GM19351 (cell line): ENCODE measurements around the gene ZC3H8.
A peak's percentile ranks its signal among the peaks of the same experiment; 100 is the strongest.
"Not testable (repeated sequence)": the region's sequence is repeated elsewhere in the genome, so short reads cannot be mapped to it uniquely, and the experiment has no call there.

Experiments
- ATAC-seq: cut with Tn5 transposase; IDR thresholded peaks from one replicate; pipeline ENCODE4 v1.9.1; 2021; ENCODE audit warnings: mild to moderate bottlenecking, moderate library complexity; ENCODE audit not compliant: unreplicated experiment

ZC3H8 gene

DNA sequence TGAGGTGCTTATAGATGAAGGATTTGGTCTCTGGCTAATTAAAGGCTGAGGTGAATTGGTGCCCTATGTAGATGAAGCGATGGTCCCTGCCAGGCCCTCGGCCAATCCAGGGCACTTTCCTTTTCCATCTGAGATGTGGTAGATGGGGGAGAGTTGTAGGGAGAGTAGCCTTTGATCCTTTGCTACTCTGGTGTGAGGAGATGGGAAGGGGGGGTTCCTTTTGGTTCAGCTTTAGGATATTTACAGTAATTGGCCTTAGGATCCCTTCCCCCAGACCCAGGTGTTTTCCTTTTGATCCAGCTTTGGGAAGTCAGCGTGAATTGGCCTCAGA is 5.4 kb upstream of the ZC3H8 start:
- ATAC-seq = no peak

DNA sequence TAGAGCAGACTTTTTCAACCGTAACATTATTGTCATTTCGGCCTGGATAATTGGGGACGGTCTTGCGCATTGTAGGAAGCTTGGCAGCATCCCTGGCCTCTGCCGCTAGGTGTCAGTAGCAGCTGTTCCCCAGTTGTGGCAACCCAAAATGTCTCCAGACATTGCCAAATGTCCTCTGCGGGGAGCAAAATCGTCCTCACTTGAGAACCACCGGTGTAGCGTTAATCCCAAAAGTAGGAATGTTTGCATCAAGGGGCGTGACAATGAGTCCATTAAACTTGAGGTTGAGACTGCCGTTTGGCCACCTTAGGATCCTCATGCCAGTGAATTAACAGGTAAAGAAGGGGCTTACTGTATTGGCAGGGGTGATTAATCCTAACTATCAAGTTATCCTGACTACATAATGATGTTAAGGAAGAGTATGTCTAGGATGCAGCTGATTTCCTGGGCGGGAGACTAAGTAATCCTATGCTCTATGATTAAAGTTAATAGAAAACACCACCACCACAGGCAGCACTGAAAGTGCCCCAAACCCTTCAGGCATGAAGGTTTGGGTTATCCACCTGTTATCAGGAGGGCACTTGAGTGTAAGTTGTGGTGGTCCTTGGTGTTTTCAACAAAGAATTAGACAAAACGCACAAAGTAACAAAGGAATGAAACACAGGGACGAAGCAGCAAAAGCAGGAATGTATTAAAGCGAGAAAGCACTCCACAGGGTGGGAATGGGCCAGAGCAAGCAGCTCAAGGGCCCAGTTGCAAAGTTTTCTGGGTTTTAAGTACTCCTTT is 4.9 kb upstream of the ZC3H8 start:
- ATAC-seq = peak; percentile 46

DNA sequence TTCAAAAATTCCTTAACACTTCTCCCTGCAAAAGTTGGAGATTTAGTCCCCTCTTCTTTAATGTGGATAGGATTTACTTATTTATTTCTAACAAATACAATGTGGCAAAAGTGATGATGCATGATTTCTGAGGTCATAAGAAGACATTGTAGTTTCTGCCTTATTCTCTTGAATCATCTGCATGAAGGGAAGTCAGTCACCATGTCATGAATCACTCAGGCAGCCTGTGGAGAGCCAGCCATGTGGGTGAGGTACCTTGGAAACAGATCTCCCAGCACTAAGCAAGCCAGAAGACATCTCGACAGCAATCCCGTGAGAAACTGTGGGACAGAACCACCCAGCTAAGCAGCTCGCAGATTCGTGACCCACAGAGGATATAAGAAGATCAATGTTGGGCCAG is 2.7 kb upstream of the ZC3H8 start:
- ATAC-seq = no peak

DNA sequence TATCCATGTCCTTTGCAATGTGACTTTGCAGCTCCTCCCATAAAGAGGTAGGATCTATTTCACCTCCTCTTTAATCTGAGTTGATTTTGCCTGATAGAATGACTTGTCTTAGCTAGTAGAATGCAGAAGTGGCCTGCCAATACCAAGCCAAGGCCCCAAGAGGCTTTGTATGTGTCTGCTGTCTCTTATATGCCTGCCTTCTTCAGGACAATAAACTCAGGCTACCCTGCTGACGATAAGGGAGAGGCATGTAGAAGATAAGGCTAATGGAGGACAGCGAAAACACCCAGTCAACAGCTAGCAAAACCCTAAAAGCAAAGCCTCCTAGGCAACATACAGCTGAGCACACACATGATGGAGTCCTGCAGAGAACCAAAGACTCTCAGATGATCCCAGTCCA is 1.8 kb upstream of the ZC3H8 start:
- ATAC-seq = no peak

DNA sequence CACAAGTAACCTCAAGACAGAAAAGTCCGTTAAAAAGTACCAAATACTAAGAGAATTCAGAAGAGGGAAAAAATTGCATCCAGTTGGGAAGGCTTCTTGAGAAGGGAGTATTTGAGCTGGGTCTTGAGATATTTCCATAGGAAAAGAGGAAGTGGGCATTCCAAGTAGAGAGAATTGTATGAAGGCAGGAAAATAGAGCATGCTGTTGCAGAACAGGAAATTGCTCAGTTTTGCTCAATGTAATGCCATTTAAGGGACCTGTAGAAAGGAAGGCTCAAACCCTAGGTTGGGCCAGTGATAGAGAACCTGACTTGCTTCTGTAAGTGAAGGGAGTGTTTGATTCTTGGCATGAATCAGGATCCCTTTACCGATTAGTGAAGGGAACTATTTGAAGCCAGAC is 1.0 kb upstream of the ZC3H8 start:
- ATAC-seq = no peak

GRCh38 chr2:112253261-112253815 is 1.5 kb downstream of the ZC3H8 start:
- no peak for ATAC-seq

DNA sequence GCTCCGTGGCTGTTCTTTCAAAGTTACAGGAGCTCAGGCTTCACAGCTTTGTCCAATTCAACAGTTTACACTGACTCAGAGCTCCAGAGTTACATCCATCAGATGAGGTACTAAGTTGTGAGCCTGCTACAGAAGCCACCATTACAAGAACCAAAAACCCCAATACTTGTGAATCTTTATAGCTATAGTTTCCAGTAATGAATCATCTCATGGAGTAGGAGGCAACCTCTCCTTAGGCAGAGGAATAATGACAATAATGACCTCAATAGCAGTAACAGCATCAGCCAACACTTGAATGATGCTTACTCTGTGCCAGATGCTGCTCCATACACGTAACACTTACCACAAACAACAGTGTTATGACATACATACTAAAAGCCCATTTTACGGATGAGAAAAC is 3.6 kb downstream of the ZC3H8 start:
- no peak for ATAC-seq

DNA sequence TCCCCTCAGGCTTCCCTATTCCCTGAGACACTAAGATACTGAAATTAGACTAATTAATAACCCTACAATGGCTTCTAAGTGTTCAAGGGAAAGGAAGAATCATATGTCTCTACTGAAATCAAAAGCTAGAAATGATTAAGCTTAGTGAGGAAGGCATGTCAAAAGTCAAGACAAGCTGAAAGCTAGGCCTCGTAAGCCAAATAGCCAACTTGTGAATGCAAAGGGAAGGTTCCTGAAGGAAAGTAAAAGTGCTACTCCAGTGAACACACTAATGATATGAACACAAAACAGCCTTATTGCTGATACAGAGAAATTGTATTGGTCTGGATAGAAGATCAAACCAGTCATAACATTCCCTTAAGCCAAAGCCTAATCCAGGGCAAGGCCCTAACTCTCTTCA is 10.0 kb downstream of the ZC3H8 start:
- ATAC-seq = no peak

GRCh38 chr2:112243233-112243632 is 11.6 kb downstream of the ZC3H8 start:
- no peak for ATAC-seq

- no peak for ATAC-seq
These were observed 12.5 kb downstream of the ZC3H8 start for GRCh38 chr2:112242384-112242783.

- ATAC-seq = no peak
These were observed 15.0 kb downstream of the ZC3H8 start for GRCh38 chr2:112239862-112240261.

GRCh38 chr2:112230371-112230770 is 24.5 kb downstream of the ZC3H8 start:
- no peak for ATAC-seq

GRCh38 chr2:112229348-112229747 is 25.5 kb downstream of the ZC3H8 start:
- no peak for ATAC-seq

DNA sequence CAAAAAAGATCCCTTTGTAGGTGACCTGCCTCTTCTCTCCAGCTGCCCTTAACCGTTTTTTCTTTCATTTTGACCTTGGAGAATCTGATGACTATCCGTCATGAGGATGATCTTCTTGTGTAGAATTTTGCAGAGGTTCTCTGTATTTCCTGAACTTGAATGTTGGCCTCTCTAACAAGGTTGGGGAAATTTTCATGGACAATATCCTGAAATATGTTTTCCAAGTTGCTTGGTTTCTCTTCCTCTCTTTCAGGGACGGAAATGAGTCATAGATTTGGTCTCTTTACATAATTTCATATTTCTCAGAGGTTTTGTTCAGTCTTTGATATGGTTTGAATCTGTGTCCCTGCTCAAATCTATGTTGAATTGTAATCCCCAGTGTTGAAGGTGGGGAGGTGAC is 34.0 kb downstream of the ZC3H8 start:
- no peak for ATAC-seq

DNA sequence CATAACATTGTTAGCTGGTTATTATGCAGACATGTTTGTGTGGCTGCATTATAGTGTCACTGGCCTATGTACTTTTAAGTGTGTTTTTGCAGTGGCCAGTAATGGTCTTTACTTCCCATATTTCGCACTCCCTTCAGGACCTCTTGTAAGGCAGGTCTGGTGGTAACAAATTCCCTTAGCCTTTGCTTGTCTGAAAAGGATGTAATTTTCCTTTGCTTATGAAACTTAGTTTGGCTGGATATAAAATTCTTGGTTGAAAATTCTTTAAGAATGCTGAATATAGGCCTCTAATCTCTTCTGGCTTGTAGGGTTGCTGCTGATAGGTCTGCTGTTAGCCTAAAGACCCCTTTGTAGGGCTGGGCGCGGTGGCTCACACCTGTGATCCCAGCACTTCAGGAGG is 34.7 kb downstream of the ZC3H8 start:
- ATAC-seq = no peak

- ATAC-seq = no peak
These were observed 37.0 kb downstream of the ZC3H8 start for GRCh38 chr2:112217854-112218253.

DNA sequence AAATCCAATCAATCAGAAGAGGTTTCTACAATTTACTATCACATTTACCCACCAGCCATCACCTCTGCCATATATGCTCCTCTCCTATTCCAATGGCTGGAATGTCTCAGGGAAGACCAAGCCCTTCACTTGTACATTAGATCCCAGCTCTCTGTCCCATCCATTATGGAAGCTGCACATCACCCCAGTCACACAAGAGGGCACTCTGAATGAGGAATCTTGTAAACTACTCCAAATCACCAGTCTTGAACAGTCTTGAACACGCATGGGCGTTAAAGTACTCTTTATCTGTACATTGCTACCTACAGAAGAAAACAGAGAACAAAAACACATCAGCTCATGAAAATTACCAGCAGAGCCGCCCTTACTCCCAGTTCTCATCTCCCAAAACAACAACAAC is 38.7 kb downstream of the ZC3H8 start:
- ATAC-seq = no peak

GRCh38 chr2:112207905-112208304 is 46.9 kb downstream of the ZC3H8 start:
- ATAC-seq = not testable (repeated sequence)

GRCh38 chr2:112204411-112204810 is 50.4 kb downstream of the ZC3H8 start:
- no peak for ATAC-seq

- ATAC-seq = no peak
These were observed 53.0 kb downstream of the ZC3H8 start for GRCh38 chr2:112201696-112202430.

- ATAC-seq = no peak
These were observed 55.7 kb downstream of the ZC3H8 start for GRCh38 chr2:112199188-112199587.

DNA sequence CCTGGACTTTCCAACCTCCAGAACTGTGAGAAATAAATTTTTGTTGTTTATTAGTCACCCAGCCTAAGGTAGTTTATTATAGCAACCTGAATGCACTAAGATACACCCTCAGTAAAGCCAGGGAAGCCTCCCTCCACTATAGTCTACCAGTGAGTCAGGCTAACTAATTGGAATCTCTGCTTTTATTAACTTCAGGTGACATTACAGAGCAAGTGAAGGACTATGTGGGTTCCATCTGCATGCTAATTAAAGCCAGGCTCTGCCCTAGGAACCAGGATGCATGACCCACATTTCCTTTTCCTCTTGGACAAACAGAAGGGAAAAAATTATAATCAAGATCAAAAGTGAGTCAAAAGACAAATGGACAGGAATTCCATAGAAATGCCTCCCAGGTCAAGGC is 56.1 kb downstream of the ZC3H8 start:
- no peak for ATAC-seq
